LHCN-M2 (cell line): Measurements from ENCODE around the gene SERPINA1. TPM values are rescaled to one million over a fixed set of nuclear protein-coding genes. Genes with fewer than 3 reads are reported as not detected.
"Not testable (repeated sequence)": the region's sequence is repeated elsewhere in the genome, so short reads cannot be mapped to it uniquely, and the experiment has no call there.

Experiments
- DNase-seq: peaks from one replicate; pipeline ENCODE4 v3.0.0-alpha.2; 2012; ENCODE audit warnings: low read depth
- polyA plus RNA-seq: library from polyadenylated mRNA; unstranded; fragments of >200 nt; gene quantifications from one replicate; pipeline ENCODE4 v1.2.1, GENCODE V29; 2012; ENCODE audit warnings: missing spikeins
- total RNA-seq: library from RNA; depleted of rRNA; stranded (reverse); fragments of >200 nt; gene quantifications from 2 replicates; pipeline ENCODE4 v1.2.3, GENCODE V29; 2014; rRNA removed

SERPINA1 gene
- total RNA-seq = not detected in 2 replicates
- polyA plus RNA-seq = 0.05 TPM

DNA sequence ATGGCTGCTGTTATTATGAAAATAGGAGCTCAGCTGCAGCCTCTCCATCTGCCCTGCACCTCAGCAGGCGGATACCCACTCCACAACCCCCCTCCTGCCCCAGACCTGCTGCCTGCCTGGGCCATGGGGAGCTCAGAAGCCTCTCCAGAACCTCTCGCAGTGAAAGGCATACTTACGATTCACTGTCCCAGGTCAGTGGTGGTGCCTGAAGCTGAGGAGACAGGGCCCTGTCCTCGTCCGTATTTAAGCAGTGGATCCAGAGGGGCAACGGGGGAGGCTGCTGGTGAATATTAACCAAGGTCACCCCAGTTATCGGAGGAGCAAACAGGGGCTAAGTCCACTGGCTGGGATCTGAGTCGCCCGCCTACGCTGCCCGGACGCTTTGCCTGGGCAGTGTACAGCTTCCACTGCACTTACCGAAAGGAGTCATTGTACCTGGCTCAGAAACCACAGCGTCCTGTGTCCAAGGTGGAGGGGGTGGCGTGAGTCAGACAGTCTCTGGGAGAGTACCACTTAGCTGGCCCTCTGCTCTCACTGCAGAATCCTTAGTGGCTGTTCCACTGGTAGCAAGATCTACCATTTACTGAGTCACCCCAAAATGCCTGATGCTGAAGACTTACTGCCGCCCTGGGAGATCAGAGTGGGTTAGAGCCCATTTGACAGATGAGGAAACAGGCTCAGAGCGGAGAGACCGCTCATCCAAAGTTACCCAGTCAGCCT, at the start of gene SERPINA1:
SERPINA1 (minus strand) TSS at position 219 of the 720 bp plus-strand sequence. CDS start 5,365 bp downstream, outside the sequence.
- no peak for DNase-seq

DNA sequence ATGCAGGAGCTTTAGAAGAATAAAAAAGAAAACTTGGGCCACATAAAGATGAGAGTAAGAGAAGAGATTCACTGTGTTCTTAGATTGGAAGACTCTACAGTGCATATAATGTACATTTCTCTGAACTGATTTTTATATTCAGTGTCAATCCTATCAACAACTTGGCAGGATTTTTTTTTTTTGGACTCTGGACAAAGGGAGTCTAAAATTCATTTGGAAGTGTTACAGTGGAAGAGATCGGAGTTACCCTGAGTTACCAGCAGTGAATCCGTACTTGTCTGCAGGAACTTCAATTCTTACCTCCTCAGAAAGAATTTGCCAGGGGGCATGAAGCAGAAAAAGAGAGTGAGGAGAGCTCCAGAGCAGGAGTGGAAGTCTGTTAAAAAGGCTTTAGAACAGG, 40.2 kb upstream of the SERPINA1 start:
- DNase-seq = no peak

DNA sequence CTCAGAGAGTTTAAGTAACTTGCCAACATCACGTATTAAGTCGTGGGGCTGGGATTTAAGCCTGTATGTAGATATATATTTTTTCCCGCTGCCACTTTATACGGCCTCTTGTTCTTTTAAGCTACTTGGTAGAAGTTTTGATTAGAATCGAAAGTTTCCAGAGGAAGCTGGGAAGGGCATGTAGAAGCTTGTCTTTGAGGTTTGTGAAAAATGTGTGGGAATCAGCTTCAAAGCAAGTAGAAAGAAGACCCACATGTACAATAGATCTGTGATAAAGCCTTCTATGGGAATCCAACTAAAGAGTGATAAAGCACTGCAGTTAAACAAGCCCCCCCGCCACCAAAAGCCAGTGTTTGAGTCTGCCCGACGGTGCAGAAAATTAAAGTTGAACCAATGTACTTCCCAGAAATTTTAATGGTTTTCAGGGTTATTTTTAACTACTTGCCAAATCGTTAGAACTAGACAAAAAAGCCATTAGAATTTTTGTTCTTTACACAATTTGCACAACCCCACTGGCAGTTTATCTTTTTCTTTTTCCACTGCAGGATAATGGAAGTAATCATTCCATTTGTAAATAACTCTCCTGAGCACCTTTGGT, 38.7 kb upstream of the SERPINA1 start:
- DNase-seq = no peak

DNA sequence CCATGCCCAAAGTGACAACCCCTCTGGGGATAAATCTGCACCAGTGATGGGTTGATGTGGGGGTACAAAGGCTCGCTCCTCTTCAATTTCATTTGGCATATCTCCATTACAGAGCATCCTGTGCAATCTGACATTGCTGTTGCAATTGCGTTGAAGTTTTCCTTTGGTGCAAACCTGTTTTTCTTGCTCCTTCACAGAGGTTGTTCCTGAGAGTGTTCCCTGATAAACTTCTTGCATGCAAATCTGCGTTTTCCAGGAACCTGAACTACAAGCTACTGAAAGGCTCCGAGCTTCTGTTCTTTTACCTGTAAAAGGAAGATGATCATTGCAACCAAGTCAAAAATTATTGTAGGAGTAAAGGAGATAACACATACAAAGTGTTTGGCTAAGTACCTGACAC, 38.1 kb upstream of the SERPINA1 start:
- DNase-seq = no peak

DNA sequence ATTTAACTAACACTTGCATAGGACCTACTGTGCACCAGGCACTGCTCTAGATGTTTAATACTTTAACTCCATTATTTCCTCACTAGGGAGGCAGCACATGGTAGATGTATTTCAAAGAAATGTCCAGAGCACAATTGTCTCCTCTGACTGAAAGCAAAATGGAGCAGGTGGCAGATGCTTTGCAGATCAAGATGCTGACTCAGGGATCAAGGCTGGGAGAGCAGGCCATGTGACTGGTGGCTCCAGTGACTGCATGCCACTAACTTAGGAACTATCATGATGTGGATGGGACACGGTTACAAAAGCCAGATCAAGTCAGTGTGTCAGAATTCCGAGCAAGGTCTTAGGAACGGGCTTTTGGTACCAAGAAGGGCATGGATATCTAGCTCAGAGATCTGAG, 36.0 kb upstream of the SERPINA1 start:
- no peak for DNase-seq

DNA sequence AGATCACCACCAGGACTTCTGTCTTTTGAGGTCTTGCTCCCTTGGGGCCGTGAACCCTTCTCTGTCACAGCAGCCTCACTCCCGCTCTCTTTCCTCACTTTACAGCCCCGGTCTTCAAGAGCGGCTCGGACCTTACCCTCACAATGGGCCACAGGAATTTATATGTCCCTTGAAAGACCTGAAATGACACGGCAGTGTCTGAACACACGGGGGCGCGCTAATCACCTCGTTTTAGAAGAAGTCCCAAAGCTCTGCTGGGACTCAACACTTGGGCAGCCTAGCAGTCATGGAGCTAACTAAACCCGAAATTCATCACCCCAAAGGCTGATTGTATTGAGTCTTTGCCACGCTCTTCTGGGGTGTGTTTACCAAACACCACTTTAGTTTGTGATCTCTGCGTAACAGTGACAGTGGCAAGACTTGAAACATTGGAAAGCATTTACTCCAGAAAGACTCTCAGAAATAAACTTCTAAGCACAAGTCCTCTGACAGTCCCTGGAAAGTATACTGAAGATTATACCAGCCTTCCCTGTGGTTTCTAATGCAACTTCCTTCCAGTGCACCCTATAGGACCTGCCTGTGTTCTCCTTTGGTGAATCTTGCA, 35.2 kb upstream of the SERPINA1 start:
- DNase-seq = peak; percentile 39

DNA sequence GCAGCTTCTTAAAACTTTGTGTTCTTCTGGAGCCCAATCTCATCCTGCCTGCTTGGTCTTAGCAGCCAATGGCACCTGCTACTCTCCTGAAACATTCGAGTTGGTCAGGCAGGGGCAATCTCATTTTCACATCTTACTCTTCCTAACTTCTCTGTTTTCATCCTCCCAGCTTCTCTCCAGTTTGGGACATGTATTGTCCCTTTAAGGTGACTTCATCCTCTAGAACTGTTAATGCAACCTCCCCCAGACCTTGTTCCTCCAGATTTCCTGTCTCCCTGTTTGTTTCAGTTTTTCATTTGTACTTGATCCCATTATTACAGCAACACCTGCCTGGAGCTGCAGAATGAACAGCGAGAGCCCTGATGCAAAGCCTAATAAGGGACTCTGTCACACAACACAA, 32.9 kb upstream of the SERPINA1 start:
- no peak for DNase-seq

DNA sequence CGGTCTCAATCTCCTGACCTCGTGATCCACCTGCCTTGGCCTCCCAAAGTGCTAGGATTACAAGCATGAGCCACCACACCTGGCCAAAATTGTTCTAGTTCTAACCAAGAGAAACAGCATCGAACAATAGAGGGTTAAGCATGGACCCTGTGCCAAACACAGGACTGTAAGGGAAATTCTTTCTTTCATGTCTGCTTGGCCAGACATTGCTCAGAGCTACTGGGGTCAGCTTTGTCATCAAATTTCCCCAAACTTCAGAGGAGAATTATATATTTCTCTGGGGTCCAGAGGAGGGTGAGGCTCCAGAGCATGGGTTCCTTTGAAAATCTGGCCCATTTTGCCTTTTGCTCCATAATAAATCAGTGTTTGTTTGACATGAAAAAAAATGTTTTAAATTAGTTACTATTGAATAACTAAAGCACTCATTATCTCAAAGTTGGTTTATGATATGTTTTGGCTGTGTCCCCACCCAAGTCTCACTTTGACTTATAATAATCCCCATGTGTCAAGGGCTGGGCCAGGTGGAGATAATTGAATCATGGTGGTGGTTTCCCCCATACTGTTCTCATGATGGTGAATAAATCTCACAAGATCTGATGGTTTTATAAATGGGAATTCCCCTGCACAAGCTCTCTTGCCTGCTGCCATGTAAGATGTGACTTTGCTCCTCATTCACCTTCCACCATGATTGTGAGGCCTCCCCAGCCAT, 29.2 kb upstream of the SERPINA1 start:
- not testable (repeated sequence) for DNase-seq

DNA sequence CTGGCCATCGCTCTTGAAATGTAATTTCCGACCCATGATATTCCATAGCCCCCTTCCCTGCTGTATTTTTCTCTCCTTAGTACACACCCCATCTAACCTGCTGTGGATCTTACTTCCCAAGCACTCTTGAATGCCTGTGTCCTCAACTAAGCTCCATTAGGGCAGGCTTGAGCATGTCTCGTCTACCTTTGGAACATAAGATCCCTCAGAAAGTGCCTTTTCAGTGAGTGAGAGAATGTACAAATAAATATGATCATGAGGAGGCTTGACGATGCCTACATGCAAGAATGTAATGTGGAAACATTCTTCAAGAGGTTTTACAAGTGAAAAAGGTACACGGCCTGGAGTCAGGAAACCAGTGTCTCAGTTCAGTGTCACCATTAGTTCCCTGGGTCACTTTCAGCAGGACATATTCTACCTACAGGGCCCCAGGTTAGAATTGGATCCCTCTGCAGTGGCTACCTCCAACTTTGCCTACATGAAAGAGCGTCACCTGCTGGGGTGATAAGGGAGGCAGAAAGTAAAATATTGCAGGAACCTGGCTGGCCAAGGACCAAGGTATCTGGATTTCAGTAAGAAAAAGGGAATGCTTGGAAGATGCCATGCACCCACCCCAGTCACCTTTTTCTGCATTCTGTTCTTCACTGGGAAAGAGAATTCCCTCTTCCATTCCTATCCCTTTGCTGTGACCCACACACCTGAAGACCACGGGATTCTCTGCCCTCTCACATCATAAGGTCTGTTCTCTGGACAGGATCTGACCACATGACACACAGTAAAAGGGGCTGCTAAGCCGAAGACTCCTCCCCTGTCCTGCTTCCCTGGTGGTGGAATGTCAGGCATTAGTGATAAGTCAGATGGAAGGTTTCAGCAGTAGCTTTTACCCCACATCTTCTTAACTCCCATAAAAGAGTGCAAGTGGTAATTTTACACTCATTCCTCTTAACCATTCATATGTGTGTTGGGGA, 24.6 kb upstream of the SERPINA1 start:
- no peak for DNase-seq

DNA sequence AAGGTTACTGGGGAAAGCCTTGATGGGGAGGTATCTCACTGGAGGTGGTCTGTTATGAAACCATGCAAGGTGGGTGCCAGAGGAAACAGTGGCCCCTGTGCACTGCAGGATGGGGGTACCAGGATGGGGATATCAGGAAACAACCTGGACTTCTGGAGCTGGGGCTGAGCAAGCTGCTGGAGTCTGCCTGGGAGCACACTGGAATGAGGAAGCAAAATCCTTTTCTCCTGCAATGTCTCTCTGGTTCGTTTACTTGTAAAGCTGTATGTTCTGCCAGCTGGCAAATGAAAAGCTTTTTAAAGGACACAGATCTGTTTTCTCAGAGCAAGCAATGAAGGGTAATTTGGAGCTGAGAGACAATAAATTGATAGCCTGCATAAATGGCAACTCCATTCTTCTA, 23.2 kb upstream of the SERPINA1 start:
- no peak for DNase-seq

DNA sequence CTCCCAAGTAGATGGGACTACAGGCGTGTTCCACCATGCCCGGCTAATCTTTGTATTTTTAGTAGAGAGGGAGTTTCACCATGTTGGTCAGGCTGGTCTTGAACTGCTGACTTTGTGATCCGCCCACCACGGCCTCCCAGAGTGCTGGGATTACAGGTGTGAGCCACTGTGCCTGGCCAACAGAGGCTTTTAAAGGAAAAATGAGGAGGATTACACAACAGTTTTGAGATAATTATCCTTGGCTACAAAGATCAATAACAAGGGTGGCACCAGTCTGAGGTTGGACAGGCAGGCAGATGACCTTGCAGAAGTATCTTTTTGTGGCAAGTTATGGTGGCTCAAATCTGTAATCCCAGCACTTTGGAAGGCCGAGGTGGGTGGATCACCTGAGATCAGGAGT, 21.0 kb upstream of the SERPINA1 start:
- DNase-seq = not testable (repeated sequence)

DNA sequence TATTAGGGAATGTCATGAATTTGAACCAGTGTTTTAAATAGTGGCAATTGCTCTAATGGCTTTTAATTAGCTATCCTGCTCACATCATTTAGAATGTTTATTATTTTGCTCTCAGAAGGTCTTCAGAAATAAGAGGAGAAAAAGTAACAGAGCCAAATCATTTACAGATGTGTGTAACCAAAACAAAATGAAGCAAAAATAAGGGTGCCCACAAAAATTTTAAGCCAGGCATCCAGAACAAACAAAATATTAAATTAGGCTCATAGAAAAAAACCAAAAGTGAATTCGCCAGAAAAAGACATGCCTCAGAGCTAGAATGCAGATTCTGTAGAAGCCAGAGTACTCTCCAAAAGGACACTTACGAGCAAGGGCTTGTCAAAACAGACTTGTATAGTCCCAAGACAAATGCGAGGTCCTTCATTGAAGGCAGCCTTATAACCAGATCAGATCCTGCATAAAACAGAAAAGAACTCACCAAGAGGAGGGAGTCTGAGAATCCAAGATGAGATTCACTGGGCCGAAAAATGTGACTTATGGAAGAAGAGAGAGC, 20.2 kb upstream of the SERPINA1 start:
- no peak for DNase-seq

DNA sequence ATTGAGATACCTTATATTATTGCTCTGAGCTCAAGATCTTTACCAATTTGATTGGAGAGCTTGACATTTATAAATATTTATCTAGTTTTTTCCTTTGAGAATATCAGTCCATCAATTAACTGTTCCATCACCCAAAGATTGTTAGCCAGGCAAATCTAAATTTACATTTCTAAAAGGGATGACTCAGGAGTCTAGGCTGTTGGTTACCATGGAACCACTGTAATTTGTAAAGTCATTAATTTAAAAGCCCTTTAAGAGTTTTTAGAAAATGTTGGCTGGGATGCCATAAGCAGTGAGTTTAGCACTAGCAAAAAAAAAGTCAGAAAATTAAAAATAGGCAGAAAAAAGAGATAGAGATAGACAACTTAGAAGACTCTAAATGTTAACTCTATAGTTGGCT, 19.5 kb upstream of the SERPINA1 start:
- no peak for DNase-seq

DNA sequence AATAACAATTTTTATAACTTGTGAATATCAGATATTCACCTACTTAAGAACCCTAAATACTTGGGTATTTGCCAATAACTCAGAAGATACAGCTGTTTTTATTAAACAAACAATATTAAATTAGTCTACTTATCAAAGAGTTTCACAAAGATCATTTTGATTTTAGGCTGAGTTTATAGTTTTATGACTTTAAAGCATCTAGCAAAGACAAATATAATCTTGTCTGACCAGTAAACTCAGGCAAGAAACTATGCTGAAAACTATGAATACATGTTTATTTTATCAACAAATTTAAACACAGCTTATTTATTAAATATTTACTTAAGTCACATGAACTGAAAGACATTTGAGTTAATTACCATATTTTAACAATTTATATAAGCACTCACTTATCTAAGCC, 18.5 kb upstream of the SERPINA1 start:
- no peak for DNase-seq

DNA sequence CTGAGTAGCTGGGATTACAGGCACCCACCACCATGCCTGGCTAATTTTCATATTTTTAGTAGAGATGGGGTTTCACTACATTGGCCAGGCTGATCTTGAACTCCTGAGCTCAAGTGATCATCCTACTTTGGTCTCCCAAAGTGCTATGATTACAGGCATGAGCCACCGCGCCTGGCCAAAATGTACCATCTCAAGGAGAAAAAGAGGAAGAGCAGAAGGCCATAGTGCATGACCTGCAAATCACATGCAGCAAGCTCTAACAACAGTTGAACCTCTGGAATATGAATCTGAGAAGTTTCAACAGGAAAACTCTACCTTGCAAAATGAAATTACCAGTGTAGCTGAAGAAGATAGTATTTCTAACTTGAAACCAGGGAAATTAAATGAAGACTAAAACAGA, 17.1 kb upstream of the SERPINA1 start:
- DNase-seq = no peak

DNA sequence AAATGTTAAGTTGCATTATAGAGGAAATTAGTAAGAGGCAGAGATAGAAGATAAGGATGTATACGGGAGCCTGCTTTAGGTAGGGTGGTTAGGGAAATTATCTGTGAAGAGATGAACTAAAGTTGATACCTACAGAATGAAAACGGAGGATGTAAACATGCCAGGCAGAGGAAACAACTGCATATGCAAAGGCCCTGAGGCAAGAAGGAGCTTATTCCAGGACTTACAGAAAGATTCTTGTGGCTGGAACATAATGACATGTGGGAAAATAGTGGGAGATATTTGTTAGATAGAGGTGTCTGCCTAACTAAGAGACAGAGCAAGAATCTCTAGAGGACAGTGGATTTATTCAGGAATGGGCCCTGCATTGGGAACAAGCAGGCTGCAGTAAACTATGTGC, 16.2 kb upstream of the SERPINA1 start:
- DNase-seq = no peak

DNA sequence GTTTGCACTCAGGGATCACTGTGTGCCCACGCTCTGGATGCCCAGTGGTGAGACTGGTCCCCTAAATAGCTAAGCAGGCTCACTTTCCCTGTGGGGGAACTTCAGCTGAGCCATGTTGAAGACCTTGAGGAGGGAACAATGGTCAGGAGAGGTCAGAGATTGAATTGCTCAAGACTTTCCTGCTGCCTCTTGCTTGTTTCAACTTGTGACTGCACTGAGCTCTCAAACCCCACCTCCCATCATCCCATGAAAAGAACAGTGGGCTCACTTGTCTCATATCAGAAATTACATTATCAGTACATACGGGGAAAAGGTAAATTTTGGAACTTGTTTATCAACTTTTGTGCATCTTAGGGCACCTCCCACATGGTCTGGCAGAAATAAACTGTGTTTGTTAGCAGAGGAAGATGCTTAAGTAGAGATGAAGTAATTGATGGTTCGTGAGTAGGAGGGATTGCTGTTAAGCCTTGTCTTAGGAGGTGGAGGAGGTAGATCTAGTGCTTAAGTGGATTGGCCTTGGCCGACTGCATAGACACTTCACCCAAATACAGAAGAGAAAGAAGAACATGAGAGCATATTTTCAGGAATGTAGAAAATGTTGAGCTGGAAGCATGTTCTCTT, 15.0 kb upstream of the SERPINA1 start:
- no peak for DNase-seq

DNA sequence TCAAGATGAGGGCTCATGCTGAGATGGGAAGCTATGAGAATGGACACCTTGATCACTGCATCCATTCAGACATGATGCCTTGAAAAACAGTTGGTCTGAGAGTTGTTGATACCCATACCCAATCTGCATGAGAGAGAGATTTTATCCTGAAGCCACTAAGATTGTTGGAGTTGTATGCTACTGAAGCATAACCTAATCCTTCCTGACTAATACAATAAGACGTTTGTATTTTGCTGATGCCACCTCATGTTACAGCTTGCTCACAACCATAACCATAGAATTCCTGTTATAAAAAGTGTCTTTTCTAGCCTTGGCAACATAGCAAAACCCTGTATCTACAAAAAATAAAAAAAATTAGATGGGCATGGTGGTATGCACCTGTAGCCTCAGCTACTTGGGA, 12.7 kb upstream of the SERPINA1 start:
- DNase-seq = no peak

DNA sequence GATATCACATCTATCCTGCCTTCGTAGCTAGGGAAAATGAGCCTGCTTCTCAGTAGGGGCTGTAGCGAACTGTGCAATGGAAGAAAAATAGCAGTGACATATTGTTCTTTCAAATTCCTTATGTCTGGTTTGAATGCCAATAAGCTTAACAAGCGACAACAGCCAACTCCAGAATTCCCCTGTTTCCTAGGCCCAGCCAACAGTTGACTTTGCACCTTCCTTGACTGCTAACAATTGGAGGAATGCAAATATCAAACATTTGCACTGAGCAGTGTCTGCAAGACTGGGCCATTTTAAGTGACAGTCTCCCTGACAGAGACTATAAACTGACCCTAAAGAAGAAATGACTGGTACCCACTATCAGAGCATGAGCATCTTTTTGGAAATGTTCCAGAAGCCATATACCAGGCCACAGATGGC, 12.0 kb upstream of the SERPINA1 start:
- no peak for DNase-seq

DNA sequence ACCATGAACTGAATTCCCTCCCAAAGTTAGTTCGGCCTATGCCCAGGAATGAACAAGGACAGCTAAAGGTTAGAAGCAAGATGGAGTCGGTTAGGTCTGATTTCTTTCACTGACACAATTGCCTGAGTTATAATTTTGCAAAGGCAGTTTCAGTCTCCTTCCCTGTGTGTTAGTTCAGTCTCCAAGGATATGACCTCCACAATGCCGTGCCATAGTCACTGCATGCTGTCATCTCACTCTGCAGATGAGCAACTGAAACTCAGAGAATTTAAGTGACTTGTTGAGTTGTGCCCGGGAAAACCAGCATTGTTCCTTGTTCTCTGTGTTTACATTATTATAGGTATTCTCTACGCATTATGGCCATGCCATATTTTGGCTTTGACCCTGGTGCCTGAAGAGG, 10.1 kb upstream of the SERPINA1 start:
- no peak for DNase-seq

DNA sequence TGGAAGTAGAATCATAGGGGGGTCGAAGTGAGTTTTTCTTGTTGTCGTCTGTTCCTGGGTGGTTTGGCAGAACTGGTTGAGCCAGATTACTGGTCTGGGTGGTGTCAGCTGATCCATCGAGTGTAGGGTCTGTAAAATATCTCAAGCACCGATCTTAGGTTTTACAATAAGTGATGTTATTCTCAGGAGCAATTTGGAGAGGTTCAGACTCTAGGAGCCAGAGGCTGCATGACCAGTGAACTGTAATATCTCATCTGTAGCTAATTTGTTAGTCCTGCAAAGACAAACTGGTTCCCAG, 9.7 kb upstream of the SERPINA1 start:
- DNase-seq = no peak
